Measurements from ENCODE around the gene RIC3. TPM values are rescaled to one million over a fixed set of nuclear protein-coding genes. Genes with fewer than 3 reads are reported as not detected.

Gene RIC3
- total RNA-seq, 4 donors from 2014 or later: 3.6 to 12.0 (median 8.2) TPM

DNA sequence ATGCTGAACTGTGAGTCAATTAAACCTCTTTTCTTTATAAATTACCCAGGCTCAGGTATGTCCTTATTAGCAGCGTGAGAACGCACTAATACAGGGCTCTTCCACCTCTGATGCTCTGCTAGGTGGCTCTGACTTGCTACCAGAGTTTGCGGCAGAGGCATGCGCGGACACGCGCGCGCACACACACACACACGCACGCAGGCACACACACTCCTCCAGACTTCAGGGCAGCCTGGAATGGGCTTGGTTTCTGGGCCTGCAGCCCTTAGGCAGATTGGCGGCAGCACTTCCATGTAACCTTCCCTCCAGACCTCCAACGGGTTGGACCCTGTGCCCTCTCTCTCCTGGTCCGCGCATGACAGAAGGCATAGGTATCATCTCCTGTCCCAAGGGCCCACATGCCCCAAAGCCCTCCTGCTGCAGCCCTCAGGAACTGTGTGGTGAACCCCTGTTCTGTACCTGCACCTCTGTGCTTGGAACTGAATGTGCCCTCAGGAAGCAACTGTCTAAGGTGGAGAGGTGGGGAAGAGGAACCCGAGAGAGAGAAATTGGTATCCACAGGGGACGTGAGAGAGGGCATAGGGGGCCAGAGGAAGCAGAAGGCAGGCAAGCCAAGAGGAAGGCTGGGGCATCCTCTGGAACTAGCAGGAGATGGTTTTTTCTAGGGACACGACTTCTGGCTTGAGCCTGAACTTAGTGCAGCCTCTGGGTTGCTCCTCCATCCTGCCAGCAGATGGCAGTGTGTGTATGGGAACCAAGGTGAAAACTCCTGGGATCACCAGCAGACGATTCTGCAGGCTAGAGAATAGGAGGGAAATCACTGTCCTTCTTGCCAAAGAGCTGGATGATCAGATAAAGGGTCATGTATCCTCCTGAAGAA, 23.4 kb upstream of the RIC3 start:
- no peak for ATAC-seq (ENCODE audit: low FRiP score)
- no peak for DNase-seq (ENCODE audit: low spot score)

DNA sequence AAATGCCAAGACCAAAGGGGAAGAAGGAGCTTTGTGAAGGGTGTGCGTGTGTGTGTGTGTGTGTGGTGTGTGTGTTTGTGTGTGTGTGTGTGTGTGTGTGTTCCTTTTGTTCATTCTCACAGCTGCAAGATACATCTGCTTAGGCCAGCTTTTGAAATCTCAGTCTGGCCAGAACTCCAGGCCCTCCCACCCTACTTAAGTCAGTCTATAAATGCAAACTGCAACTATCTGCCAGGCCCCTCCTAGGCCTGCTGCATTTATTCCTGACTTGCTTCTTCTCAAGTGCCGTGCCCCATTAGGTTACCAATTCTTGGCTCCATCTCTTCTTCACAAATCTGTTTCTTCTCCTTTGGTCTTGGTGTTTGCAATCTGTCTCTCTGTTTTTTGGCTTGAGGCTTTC, 21.6 kb upstream of the RIC3 start:
- DNase-seq (ENCODE audit: low spot score): no peak
- TF ChIP-seq, protein P1, sequence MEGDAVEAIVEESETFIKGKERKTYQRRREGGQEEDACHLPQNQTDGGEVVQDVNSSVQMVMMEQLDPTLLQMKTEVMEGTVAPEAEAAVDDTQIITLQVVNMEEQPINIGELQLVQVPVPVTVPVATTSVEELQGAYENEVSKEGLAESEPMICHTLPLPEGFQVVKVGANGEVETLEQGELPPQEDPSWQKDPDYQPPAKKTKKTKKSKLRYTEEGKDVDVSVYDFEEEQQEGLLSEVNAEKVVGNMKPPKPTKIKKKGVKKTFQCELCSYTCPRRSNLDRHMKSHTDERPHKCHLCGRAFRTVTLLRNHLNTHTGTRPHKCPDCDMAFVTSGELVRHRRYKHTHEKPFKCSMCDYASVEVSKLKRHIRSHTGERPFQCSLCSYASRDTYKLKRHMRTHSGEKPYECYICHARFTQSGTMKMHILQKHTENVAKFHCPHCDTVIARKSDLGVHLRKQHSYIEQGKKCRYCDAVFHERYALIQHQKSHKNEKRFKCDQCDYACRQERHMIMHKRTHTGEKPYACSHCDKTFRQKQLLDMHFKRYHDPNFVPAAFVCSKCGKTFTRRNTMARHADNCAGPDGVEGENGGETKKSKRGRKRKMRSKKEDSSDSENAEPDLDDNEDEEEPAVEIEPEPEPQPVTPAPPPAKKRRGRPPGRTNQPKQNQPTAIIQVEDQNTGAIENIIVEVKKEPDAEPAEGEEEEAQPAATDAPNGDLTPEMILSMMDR (IDR thresholded peaks at IDR 0.05): no peak
- no peak for ATAC-seq (ENCODE audit: low FRiP score)

More for the DNA sequence above, 23.4 kb upstream of the RIC3 start:
- TF ChIP-seq, protein P1 (IDR thresholded peaks at IDR 0.05): peak in 1 of 3 donors; percentile 7

DNA sequence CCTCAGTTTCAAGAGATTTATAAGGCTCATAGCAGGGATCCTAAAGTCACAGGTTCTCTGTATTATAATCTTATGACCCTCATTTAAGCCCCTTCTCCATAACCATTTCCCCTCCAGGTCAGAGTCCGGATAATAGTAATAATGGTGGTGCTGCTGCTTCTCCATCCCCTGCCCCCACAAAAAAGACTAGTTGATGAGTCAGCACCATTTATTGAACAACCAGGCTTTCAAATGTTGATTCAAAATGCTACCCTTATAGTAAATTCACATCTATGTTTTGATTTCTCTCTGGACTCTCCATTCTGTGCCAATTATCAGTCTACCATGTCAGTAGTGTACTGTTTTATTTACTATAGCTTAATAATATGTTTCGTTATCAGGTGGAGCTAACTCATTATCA, 17.6 kb upstream of the RIC3 start:
- DNase-seq (ENCODE audit: low spot score) (no peak), ATAC-seq (ENCODE audit: low FRiP score) (no peak)
- TF ChIP-seq, protein P1 (IDR thresholded peaks at IDR 0.05): no peak

DNA sequence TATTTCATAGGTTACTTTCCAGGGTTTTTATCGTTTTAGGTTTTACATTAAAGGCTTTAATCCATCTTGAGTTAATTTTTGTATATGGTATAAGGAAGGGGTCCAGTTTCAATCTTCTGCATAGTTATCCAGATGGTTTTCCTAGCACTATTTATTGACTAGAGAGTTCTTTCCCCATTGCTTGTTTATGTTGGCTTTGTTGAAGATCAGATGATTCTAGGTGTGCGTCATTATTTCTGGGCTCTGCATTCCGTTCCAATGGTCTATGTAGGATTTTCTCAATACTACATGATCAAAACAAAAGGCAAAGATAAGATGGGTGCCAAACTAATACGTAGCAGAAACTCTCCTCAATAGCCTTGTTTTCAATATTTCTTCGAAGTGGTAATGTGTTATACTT, 14.3 kb upstream of the RIC3 start:
- TF ChIP-seq, protein P1 (IDR thresholded peaks at IDR 0.05): no peak
- DNase-seq (ENCODE audit: low spot score) (no peak), ATAC-seq (ENCODE audit: low FRiP score) (no peak)

DNA sequence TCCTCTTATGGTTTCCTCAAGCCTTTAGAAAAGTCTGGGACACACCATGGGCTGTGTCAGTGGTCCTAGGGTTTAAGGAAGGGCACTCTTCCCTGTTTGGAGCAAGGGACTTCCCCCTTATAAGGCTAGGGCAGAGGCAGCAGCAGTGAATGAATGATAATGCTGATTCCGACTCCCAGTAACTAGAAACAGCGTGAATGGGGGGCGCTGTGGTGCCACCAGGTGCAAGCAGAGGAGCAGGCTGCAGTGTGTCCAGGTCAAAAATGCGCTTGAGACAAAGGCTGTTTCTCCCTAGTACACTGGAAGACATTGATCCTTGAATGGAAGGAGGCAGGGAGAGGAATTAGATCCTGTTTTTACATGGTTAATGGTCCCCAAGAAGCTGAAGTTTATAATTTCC, 11.6 kb upstream of the RIC3 start:
- DNase-seq (ENCODE audit: low spot score): no peak
- TF ChIP-seq, protein P1 (IDR thresholded peaks at IDR 0.05): no peak
- ATAC-seq (ENCODE audit: low FRiP score): no peak

DNA sequence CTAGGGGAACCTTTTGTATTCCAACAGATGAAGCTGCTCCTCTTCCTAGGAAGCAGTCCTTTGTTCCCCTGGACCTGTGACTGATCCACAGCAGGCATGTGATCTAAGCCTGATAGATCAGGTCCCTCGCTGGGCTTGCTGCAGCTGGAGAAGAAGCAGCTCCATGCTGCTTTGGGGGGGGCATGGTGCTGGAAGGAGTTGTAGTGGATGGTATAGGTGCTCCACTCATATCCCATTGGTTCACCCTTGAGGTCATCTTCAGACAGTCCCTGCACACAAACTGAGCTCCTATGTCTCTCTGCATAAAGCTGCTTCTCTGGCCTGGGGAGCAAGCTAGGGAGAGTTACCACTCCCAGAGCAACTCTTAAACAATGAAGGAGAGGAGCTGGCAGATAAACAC, 9.5 kb upstream of the RIC3 start:
- ATAC-seq (ENCODE audit: low FRiP score) (no peak), DNase-seq (ENCODE audit: low spot score) (no peak)
- TF ChIP-seq, protein P1 (IDR thresholded peaks at IDR 0.05): no peak

DNA sequence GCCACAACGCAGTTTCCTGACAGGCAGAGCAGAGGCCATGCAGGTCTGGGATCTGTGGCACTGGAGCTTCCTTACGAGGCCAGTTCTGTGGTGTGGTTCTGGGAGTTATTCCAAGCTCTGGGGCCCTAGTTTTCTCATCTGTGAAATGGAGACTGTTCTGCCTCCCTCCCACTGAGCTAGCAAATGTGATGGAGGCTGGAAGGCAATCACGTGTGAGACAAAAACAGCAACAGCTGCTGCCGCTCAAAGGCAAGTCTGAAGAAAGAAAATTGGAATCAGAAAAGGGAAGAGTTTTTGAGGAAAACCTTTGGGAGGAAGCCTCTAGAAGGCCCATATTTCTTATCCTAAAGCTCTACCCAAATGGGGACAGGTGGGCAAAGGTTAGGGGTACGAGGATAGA, 8.3 kb upstream of the RIC3 start:
- ATAC-seq (ENCODE audit: low FRiP score) (no peak), DNase-seq (ENCODE audit: low spot score) (no peak)
- TF ChIP-seq, protein P1 (IDR thresholded peaks at IDR 0.05): no peak
